GM12874 (cell line): ENCODE results near the gene INTU.

ENCODE experiments used
- TF ChIP-seq, protein P1 (sequence below): IDR thresholded peaks from 2 replicates; pipeline ENCODE4 v1.5.1; 2011; ENCODE audit warnings: low read depth, mild to moderate bottlenecking, control low read depth, low read length, moderate library complexity; ENCODE audit not compliant: insufficient read depth

Gene INTU

DNA sequence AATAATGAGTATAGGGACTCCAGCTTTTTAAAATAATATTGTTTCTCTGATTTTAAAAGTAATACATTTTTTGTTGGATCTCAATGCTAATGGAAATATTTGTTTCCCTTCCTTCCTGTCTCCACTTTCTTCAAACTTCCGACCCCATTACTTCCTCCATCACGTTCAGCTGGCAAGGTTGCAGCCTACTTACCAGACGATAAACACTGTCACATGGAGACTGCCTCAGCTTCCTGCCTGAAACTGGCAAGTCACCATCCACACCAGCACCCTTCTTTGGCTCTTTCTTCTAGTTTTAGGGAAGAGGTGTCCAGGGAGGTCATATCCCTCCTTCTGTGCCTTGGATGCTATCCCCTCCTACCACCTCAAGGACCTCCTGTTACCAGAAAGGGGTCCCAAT, 3.4 kb upstream of the INTU start:
- TF ChIP-seq, protein P1, sequence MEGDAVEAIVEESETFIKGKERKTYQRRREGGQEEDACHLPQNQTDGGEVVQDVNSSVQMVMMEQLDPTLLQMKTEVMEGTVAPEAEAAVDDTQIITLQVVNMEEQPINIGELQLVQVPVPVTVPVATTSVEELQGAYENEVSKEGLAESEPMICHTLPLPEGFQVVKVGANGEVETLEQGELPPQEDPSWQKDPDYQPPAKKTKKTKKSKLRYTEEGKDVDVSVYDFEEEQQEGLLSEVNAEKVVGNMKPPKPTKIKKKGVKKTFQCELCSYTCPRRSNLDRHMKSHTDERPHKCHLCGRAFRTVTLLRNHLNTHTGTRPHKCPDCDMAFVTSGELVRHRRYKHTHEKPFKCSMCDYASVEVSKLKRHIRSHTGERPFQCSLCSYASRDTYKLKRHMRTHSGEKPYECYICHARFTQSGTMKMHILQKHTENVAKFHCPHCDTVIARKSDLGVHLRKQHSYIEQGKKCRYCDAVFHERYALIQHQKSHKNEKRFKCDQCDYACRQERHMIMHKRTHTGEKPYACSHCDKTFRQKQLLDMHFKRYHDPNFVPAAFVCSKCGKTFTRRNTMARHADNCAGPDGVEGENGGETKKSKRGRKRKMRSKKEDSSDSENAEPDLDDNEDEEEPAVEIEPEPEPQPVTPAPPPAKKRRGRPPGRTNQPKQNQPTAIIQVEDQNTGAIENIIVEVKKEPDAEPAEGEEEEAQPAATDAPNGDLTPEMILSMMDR = no peak

GRCh38 chr4:127630152-127630551, 2.6 kb upstream of the INTU start:
- TF ChIP-seq, protein P1 = no peak

- TF ChIP-seq, protein P1 = no peak
These were observed 1.3 kb upstream of the INTU start for GRCh38 chr4:127631420-127631819.

- TF ChIP-seq, protein P1 = no peak
These were observed 1.4 kb downstream of the INTU start for GRCh38 chr4:127634181-127634580.

DNA sequence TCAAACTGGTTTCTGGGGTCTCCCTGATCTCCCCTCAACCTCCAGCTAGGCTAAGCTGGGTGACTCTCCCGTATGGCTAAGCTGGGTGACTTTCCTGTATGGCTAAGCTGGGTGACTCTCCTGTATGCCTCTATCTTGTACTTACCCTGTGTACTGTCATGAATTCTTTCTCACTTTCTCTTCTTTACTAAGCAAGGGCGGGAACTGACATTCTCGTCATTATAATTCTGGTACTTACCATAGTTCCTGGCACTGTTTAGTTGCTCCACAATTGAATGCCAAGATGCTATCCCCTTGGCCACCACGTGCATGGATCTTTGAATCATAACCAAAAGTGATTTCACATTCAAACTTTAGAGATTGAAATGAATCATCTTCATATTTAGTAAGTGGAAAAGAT, 8.8 kb downstream of the INTU start:
- TF ChIP-seq, protein P1 = no peak

DNA sequence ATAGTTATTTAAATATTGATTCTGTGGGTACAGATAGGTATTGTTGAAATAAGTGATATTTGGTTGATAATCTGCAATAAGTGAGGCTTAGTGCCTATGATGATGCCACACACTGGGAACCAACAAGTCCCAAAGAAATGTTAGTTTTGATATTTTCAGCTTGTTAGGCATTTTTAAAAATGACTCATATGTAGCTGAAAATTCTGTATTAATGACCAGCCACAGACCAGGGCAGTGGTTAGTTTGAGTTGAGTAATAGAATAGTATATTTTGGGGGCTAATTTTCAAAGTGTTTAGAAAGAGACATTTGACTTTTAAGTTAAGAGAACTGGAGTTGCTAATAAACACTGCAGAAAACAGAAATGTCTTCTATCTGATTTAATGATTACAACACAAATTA, 9.4 kb downstream of the INTU start:
- TF ChIP-seq, protein P1 = no peak

DNA sequence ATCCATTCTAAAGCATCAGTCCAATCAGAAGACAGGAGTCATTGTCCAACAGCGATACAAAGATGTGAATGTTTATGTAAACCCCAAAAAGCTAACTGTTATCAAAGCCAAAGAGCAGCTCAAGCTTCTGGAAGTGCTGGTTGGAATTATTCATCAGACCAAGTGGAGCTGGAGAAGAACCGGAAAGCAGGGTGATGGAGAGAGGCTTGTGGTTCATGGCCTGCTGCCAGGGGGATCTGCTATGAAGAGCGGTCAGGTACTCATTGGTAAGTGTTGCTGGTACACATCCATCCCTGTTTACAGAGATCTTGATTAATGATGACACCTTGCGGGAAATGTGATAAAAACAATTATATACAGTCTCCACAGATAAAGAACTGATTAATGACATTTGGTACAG, 11.0 kb downstream of the INTU start:
- TF ChIP-seq, protein P1 = no peak

- TF ChIP-seq, protein P1 = no peak
These were observed 15.3 kb downstream of the INTU start for GRCh38 chr4:127648061-127648460.
